Keratinocyte (primary cell): Measurements from ENCODE around the gene TTC14. TPM values are rescaled to one million over a fixed set of nuclear protein-coding genes. Genes with fewer than 3 reads are reported as not detected.

ENCODE experiments used
- DNase-seq: peaks from one replicate; pipeline ENCODE4 v3.0.0-alpha.2; 2011; ENCODE audit warnings: low read depth, missing footprints, low spot score
- FAIRE-seq: peaks from 2 replicates; lab custom pipeline; 2011; peaks lifted over from hg19 to GRCh38; lab: Jason Lieb, UNC
- H2AFZ ChIP-seq: 2 replicates; pipeline ENCODE4 v1.6.0; 2012; ENCODE audit warnings: low read length, control low read depth, inconsistent platforms; ENCODE audit not compliant: control insufficient read depth
- H3K27ac ChIP-seq: 2 replicates; pipeline ENCODE4 v1.5.1; 2011; ENCODE audit warnings: low read length; ENCODE audit not compliant: control insufficient read depth, insufficient read depth
- H3K27me3 ChIP-seq: 3 replicates; pipeline ENCODE4 v1.6.0; 2011; ENCODE audit warnings: low read length; ENCODE audit not compliant: control insufficient read depth, insufficient read depth; ENCODE audit errors: extremely low read depth
- H3K36me3 ChIP-seq, 2 experiments: 2 replicates in 1 of 2; 3 replicates in 1 of 2; pipeline ENCODE4 v1.5.1; 2011; ENCODE audit warnings: low read length in 2 of 2, mild to moderate bottlenecking in 1 of 2; ENCODE audit not compliant: control insufficient read depth in 2 of 2, insufficient read depth in 2 of 2; ENCODE audit errors: extremely low read depth in 1 of 2
- H3K4me1 ChIP-seq: 3 replicates; pipeline ENCODE4 v1.5.1; 2011; ENCODE audit warnings: low read length; ENCODE audit not compliant: control insufficient read depth, insufficient read depth; ENCODE audit errors: extremely low read depth
- H3K4me2 ChIP-seq: 3 replicates; pipeline ENCODE4 v1.6.0; 2011; ENCODE audit warnings: low read depth, low read length; ENCODE audit not compliant: control insufficient read depth, insufficient read depth; ENCODE audit errors: extremely low read depth
- H3K4me3 ChIP-seq, 3 experiments: fragments of 200-600 bp in 1 of 3; sonication (generic) in 1 of 3; 2 replicates in 2 of 3; 3 replicates in 1 of 3; pipeline ENCODE4 v1.5.1; 2011 to 2016; ENCODE audit warnings: low read length in 3 of 3, mild to moderate bottlenecking in 3 of 3, control low read depth in 2 of 3, inconsistent platforms in 1 of 3, low read depth in 1 of 3, mixed read lengths in 1 of 3, mixed run types in 1 of 3, moderate library complexity in 1 of 3; ENCODE audit not compliant: control insufficient read depth in 2 of 3, insufficient read depth in 2 of 3; ENCODE audit errors: extremely low read depth in 1 of 3
- H3K79me2 ChIP-seq: 2 replicates; pipeline ENCODE4 v1.6.0; 2012; ENCODE audit warnings: low read length; ENCODE audit not compliant: control insufficient read depth, insufficient read depth
- H3K9ac ChIP-seq: 3 replicates; pipeline ENCODE4 v1.6.0; 2011; ENCODE audit warnings: low read length; ENCODE audit not compliant: control insufficient read depth, insufficient read depth; ENCODE audit errors: extremely low read depth
- H3K9me1 ChIP-seq: 3 replicates; pipeline ENCODE4 v1.6.0; 2011; ENCODE audit warnings: low read length; ENCODE audit not compliant: control insufficient read depth, insufficient read depth; ENCODE audit errors: extremely low read depth
- H3K9me3 ChIP-seq: 2 replicates; pipeline ENCODE4 v1.5.1; 2012; ENCODE audit warnings: low read depth, low read length; ENCODE audit not compliant: control insufficient read depth
- H4K20me1 ChIP-seq: 3 replicates; pipeline ENCODE4 v1.6.0; 2011; ENCODE audit warnings: low read length; ENCODE audit not compliant: control insufficient read depth, insufficient read depth; ENCODE audit errors: extremely low read depth
- CTCF ChIP-seq, 3 experiments: IDR thresholded peaks in 1 of 3; conservative IDR thresholded peaks in 1 of 3; optimal IDR thresholded peaks in 1 of 3; 2 replicates in 2 of 3; 3 replicates in 1 of 3; pipeline versions ENCODE3 to v1.5.1; 2011; ENCODE audit warnings: low read length in 3 of 3, mild to moderate bottlenecking in 3 of 3, moderate library complexity in 2 of 3, control low read depth in 1 of 3, inconsistent platforms in 1 of 3; ENCODE audit not compliant: insufficient read depth in 2 of 3; ENCODE audit errors: extremely low read depth in 1 of 3
- EZH2 ChIP-seq: IDR thresholded peaks from one replicate; pipeline ENCODE4 v1.6.1; 2012; ENCODE audit warnings: inconsistent platforms, mild to moderate bottlenecking, low read length, moderate library complexity
- dilution Hi-C: fragments of 300-500 bp; cut with MboI; formaldehyde crosslinking; loops from one replicate; pipeline ENCODE4 v1.7.0; 2020; ENCODE audit warnings: low sequenced_read_pairs; ENCODE audit not compliant: extremely low pct_ligation_motif_present
- polyA plus RNA-seq, 5 experiments: library from polyadenylated mRNA; depleted of rRNA in 3 of 5; stranded (reverse) in 3 of 5; stranded (forward) in 1 of 5; unstranded in 1 of 5; fragments of >200 nt; gene quantifications; 1 replicate in 1 of 5; 2 replicates in 3 of 5; 3 replicates in 1 of 5; pipeline versions ENCODE4 v1.2.1 to v1.2.3, GENCODE V29; 2011 to 2012; ENCODE audit warnings: missing spikeins in 2 of 5, low read depth in 1 of 5, low replicate concordance in 1 of 5

The TTC14 gene
- polyA plus RNA-seq, 1 donor (not counting 4 experiments of a cell fraction or from before 2014, with no cell fraction given): 30.5 TPM

GRCh38 chr3:180564676-180565075, 37.3 kb upstream of the TTC14 start:
- TF ChIP-seq CTCF (optimal IDR thresholded peaks at IDR 0.05 in 1 of 3, IDR thresholded peaks at IDR 0.05 in 1 of 3, conservative IDR thresholded peaks at IDR 0.05 in 1 of 3; ENCODE audit: extremely low read depth in 1 of 3, insufficient read depth in 2 of 3, low read length in 3 of 3): no peak
- TF ChIP-seq EZH2: no peak
- Histone ChIP-seq H3K4me1 (no peaks in the 10 kb centered on the region), H3K79me2 (no peaks in the 10 kb centered on the region), H3K4me2 (no peak overlapping the region), H3K27ac (no peak overlapping the region), H2AFZ (no peak overlapping the region), H4K20me1 (no peaks in the 10 kb centered on the region), H3K9ac (no peak overlapping the region), H3K9me3 (no peaks in the 10 kb centered on the region), H3K27me3 (no peaks in the 10 kb centered on the region), H3K9me1 (no peaks in the 10 kb centered on the region), H3K36me3 (no peaks in the 10 kb centered on the region), H3K4me3 (no peak overlapping the region)
- no peak for FAIRE-seq
- no peak for DNase-seq
- dilution Hi-C loops: no loop called here

- no peaks in the 10 kb centered on the region for H3K36me3 ChIP-seq
- no peak for DNase-seq
- no peaks in the 10 kb centered on the region for H3K9me1 ChIP-seq
- TF ChIP-seq CTCF (optimal IDR thresholded peaks at IDR 0.05 in 1 of 3, IDR thresholded peaks at IDR 0.05 in 1 of 3, conservative IDR thresholded peaks at IDR 0.05 in 1 of 3; ENCODE audit: extremely low read depth in 1 of 3, insufficient read depth in 2 of 3, low read length in 3 of 3) (no peak), EZH2 (no peak)
- no peak for FAIRE-seq
- H3K9me3 ChIP-seq: no peaks in the 10 kb centered on the region
- no peaks in the 10 kb centered on the region for H4K20me1 ChIP-seq
- dilution Hi-C loops: no loop called here
- H3K27me3 ChIP-seq: no peaks in the 10 kb centered on the region
- no peak overlapping the region for H2AFZ ChIP-seq
- no peak overlapping the region for H3K4me3 ChIP-seq
- no peak overlapping the region for H3K27ac ChIP-seq
- H3K79me2 ChIP-seq: no peaks in the 10 kb centered on the region
- H3K9ac ChIP-seq: no peak overlapping the region
- H3K4me2 ChIP-seq: no peak overlapping the region
- H3K4me1 ChIP-seq: no peaks in the 10 kb centered on the region
Observed at GRCh38 chr3:180570238-180570637, 31.7 kb upstream of the TTC14 start.
